Measurements from ENCODE around the gene FLRT2. TPM values are rescaled to one million over a fixed set of nuclear protein-coding genes. Genes with fewer than 3 reads are reported as not detected.

Gene FLRT2
- total and polyA plus RNA-seq, 10 of the 15 experiments (the other 5 are each of a cell fraction or from before 2014, with no cell fraction given): 0.03 to 0.13 TPM; not detected in 8

- ATAC-seq (no peak), DNase-seq (ENCODE audit: low read depth, low spot score) (no peak), FAIRE-seq (no peak)
- TF ChIP-seq EGR1 (IDR thresholded peaks at IDR 0.05; ENCODE audit: borderline replicate concordance in 1 of 2, low read depth in 2 of 2, low read length in 2 of 2) (no peak), GABPA (IDR thresholded peaks at IDR 0.05; ENCODE audit: low read depth) (no peak), CHD4 (IDR thresholded peaks at IDR 0.05) (no peak), TAF1 (IDR thresholded peaks at IDR 0.05; ENCODE audit: borderline replicate concordance, low read depth, low read length) (no peak), PML (IDR thresholded peaks at IDR 0.05; ENCODE audit: low read length) (no peak), IRF4 (IDR thresholded peaks at IDR 0.05; ENCODE audit: low read depth, low read length) (no peak), PBX3 (IDR thresholded peaks at IDR 0.05; ENCODE audit: insufficient replicate concordance, low read depth, low read length) (no peak), TBL1XR1 (IDR thresholded peaks at IDR 0.05; ENCODE audit: low read depth, low read length) (no peak), USF2 (IDR thresholded peaks at IDR 0.05; ENCODE audit: borderline replicate concordance, low read depth, low read length) (no peak), RBBP5 (conservative IDR thresholded peaks at IDR 0.05) (no peak), FOS (IDR thresholded peaks at IDR 0.05; ENCODE audit: borderline replicate concordance, extremely low read depth, insufficient read length) (no peak), NR2C1 (IDR thresholded peaks at IDR 0.05) (no peak), CUX1 (IDR thresholded peaks at IDR 0.05; ENCODE audit: insufficient replicate concordance, low read depth, low read length) (no peak), SMAD1 (IDR thresholded peaks at IDR 0.05; ENCODE audit: low read depth, partially characterized antibody) (no peak)
- in situ Hi-C loops (cut with MboI) (no loop called here), intact Hi-C loops (cut with micrococcal nuclease; ENCODE audit: unreplicated experiment) (no loop called here)
- no peak overlapping the region for H3K9ac ChIP-seq (ENCODE audit: control insufficient read depth, insufficient read depth, low read length)
- no peak overlapping the region for H3K27ac ChIP-seq (ENCODE audit: control insufficient read depth, insufficient read depth)
- H4K20me1 ChIP-seq (ENCODE audit: control insufficient read depth, insufficient read depth): no peaks in the 10 kb centered on the region
- H3K36me3 ChIP-seq (ENCODE audit: control insufficient read depth in 2 of 2, insufficient read depth in 2 of 2, low read length in 1 of 2): no peaks in the 10 kb centered on the region
- no TSS peak for BruUV-seq (replicated peaks)
- H3K4me3 ChIP-seq: no peak overlapping the region
- POLR2A ChIA-PET: no interaction called here
- no peaks in the 10 kb centered on the region for H3K4me1 ChIP-seq (ENCODE audit: control insufficient read depth, insufficient read depth, low read length)
- 2% methylated on average over 3 of the region's 3 CpGs for WGBS (ENCODE audit: insufficient coverage, insufficient replicate concordance, low lambda C conversion rate, missing lambda C conversion rate)
- H3K4me2 ChIP-seq (ENCODE audit: control insufficient read depth, insufficient read depth): no peak overlapping the region
- no peak overlapping the region for H2AFZ ChIP-seq (ENCODE audit: control insufficient read depth, low read depth, low read length)
- RAD21 ChIA-PET (ENCODE audit: unreplicated experiment): no interaction called here
- CTCF ChIA-PET: no interaction called here
- no peaks in the 10 kb centered on the region for H3K27me3 ChIP-seq (replicated peaks in 1 of 2; ENCODE audit: control insufficient read depth in 2 of 2, insufficient read depth in 2 of 2, low read length in 1 of 2)
- H3K79me2 ChIP-seq (ENCODE audit: control insufficient read depth, insufficient read depth, low read length): no peaks in the 10 kb centered on the region
- SMC1A ChIA-PET (ENCODE audit: uncharacterized antibody, unreplicated experiment): no interaction called here
- no peaks in the 10 kb centered on the region for H3K9me3 ChIP-seq (replicated peaks; ENCODE audit: control insufficient read depth, insufficient read depth, low read length)
These were observed 24.2 kb downstream of the FLRT2 start for GRCh38 chr14:85554106-85554505.

Measured in GM12878 (cell line).